GM23338 (cell line): Measurements from ENCODE around the gene TPM2. TPM values are rescaled to one million over a fixed set of nuclear protein-coding genes. Genes with fewer than 3 reads are reported as not detected.
A peak's percentile ranks its signal among the peaks of the same experiment; 100 is the strongest.

Experiments used
- ATAC-seq: fragments of 200-7000 bp; cut with Tn5 transposase; 3 replicates; pipeline ENCODE4 v1.9.1; 2020
- DNase-seq: peaks from one replicate; pipeline ENCODE4 v3.0.0-alpha.2; 2015; ENCODE audit warnings: low spot score
- H2AFZ ChIP-seq: fragments of 200-600 bp; sonication (generic); 2 replicates; pipeline ENCODE4 v1.8.0; 2016; ENCODE audit warnings: antibody characterized with exemption, mild to moderate bottlenecking, moderate library complexity
- H3F3A ChIP-seq: fragments of 200-600 bp; sonication (generic); replicated peaks from 2 replicates; pipeline ENCODE4 v1.8.0; 2017; ENCODE audit warnings: antibody characterized with exemption, mixed run types, low read depth
- H3K27ac ChIP-seq: fragments of 200-600 bp; sonication (generic); 2 replicates; pipeline ENCODE4 v1.6.1; 2016; ENCODE audit warnings: low read depth
- H3K27me3 ChIP-seq: fragments of 200-600 bp; sonication (generic); 2 replicates; pipeline ENCODE4 v1.8.0; 2016; ENCODE audit warnings: mild to moderate bottlenecking, mixed run types, moderate library complexity; ENCODE audit not compliant: insufficient read depth
- H3K36me3 ChIP-seq: fragments of 200-600 bp; sonication (generic); 2 replicates; pipeline ENCODE4 v1.8.0; 2016; ENCODE audit warnings: mild to moderate bottlenecking; ENCODE audit not compliant: insufficient read depth
- H3K4me1 ChIP-seq: fragments of 200-600 bp; sonication (generic); 2 replicates; pipeline ENCODE4 v1.8.0; 2016; ENCODE audit warnings: mild to moderate bottlenecking, moderate library complexity; ENCODE audit not compliant: insufficient read depth
- H3K4me2 ChIP-seq: fragments of 200-600 bp; sonication (generic); 2 replicates; pipeline ENCODE4 v1.7.1; 2017; ENCODE audit warnings: mixed run types
- H3K4me3 ChIP-seq: fragments of 200-600 bp; sonication (generic); 2 replicates; pipeline ENCODE4 v1.6.1; 2016; ENCODE audit warnings: mixed run types
- H3K79me2 ChIP-seq: fragments of 200-600 bp; sonication (generic); replicated peaks from 2 replicates; pipeline ENCODE4 v1.8.0; 2017; ENCODE audit warnings: mild to moderate bottlenecking; ENCODE audit not compliant: insufficient read depth
- H3K9me2 ChIP-seq: fragments of 200-600 bp; sonication (generic); 2 replicates; pipeline ENCODE4 v1.8.0; 2017; ENCODE audit not compliant: insufficient read depth
- H4K20me1 ChIP-seq: fragments of 200-600 bp; sonication (generic); replicated peaks from 2 replicates; pipeline ENCODE4 v1.8.0; 2017; ENCODE audit warnings: mild to moderate bottlenecking; ENCODE audit not compliant: insufficient read depth
- H3K27ac Mint-ChIP-seq: 2 replicates; pipeline ENCODE4 v1.8.0; 2020; ENCODE audit warnings: inconsistent platforms, mild to moderate bottlenecking, moderate library complexity, mixed read lengths
- H3K27me3 Mint-ChIP-seq: 3 replicates; pipeline ENCODE4 v1.8.0; 2022; ENCODE audit warnings: low read depth, mild to moderate bottlenecking, moderate library complexity, mixed read lengths, inconsistent platforms; ENCODE audit not compliant: insufficient read depth, poor library complexity
- H3K36me3 Mint-ChIP-seq: 3 replicates; pipeline ENCODE4 v1.8.0; 2021; ENCODE audit warnings: low read depth, mild to moderate bottlenecking, inconsistent platforms, moderate library complexity, mixed read lengths
- H3K4me1 Mint-ChIP-seq: 3 replicates; pipeline ENCODE4 v1.8.0; 2020; ENCODE audit warnings: mild to moderate bottlenecking, inconsistent platforms, mixed read lengths
- H3K4me3 Mint-ChIP-seq: 3 replicates; pipeline ENCODE4 v1.8.0; 2021; ENCODE audit warnings: moderate library complexity, mild to moderate bottlenecking, inconsistent platforms, mixed read lengths
- H3K9me3 Mint-ChIP-seq: 3 replicates; pipeline ENCODE4 v1.8.0; 2020; ENCODE audit warnings: moderate library complexity, mild to moderate bottlenecking, inconsistent platforms, mixed read lengths
- CREB1 ChIP-seq: fragments of 250-450 bp; sonication (Bioruptor Pico); IDR thresholded peaks from 2 replicates; pipeline ENCODE4 v1.5.0; 2020; ENCODE audit warnings: low read depth, mild to moderate bottlenecking, moderate library complexity
- CTCF ChIP-seq, 2 experiments: fragments of 200-600 bp in 1 of 2; sonication (generic) in 1 of 2; conservative IDR thresholded peaks; 2 replicates each; pipeline versions ENCODE4 v1.5.1 to v1.6.1; 2016 to 2017; ENCODE audit warnings: antibody characterized with exemption in 2 of 2, low read depth in 2 of 2, mild to moderate bottlenecking in 2 of 2, moderate library complexity in 1 of 2
- EZH2 ChIP-seq: fragments of 200-600 bp; sonication (generic); IDR thresholded peaks from one replicate; pipeline ENCODE4 v1.8.0; 2017; ENCODE audit warnings: antibody characterized with exemption, mild to moderate bottlenecking, low read depth; ENCODE audit not compliant: unreplicated experiment
- JUNB ChIP-seq: IDR thresholded peaks from one replicate; pipeline ENCODE4 v1.6.1; 2016; ENCODE audit warnings: antibody characterized with exemption; ENCODE audit not compliant: unreplicated experiment
- POLR2AphosphoS5 ChIP-seq: IDR thresholded peaks from 2 replicates; pipeline ENCODE4 v1.6.1; 2016; ENCODE audit warnings: antibody characterized with exemption, low read depth
- REST ChIP-seq: IDR thresholded peaks from one replicate; pipeline ENCODE4 v1.6.1; 2018; ENCODE audit warnings: antibody characterized with exemption; ENCODE audit not compliant: unreplicated experiment
- STAT1 ChIP-seq: IDR thresholded peaks from one replicate; pipeline ENCODE4 v1.6.1; 2016; ENCODE audit warnings: antibody characterized with exemption; ENCODE audit not compliant: unreplicated experiment
- ZNF462 ChIP-seq: fragments of 250-450 bp; sonication (Bioruptor Pico); IDR thresholded peaks from 2 replicates; pipeline ENCODE4 v1.5.0; 2020; ENCODE audit warnings: mild to moderate bottlenecking, moderate library complexity
- polyA plus RNA-seq: library from polyadenylated mRNA; unstranded; fragments of >200 nt; fragmentation: Nextera tagmentation; extraction: Ambion mirVana; gene quantifications from 2 replicates; pipeline ENCODE4 v1.2.1, GENCODE V29; 2016
- total RNA-seq: library from RNA; depleted of rRNA; stranded (reverse); fragments of >200 nt; shearing (Covaris generic); gene quantifications from 2 replicates; pipeline ENCODE4 v1.2.3, GENCODE V29; 2014

TPM2 gene
- total and polyA plus RNA-seq, 2 experiments from 2014 or later: 116 to 488 TPM

GRCh38 chr9:35681341-35682002, 8.3 kb downstream of the TPM2 start:
- H3K4me1 ChIP-seq: peaks cover 13% of the 10 kb centered on the region
- TF ChIP-seq REST (no peak), CREB1 (CRISPR knock-in tag) (no peak), EZH2 (no peak), ZNF462 (CRISPR knock-in tag) (no peak), POLR2AphosphoS5 (no peak), STAT1 (no peak), JUNB (no peak), CTCF (conservative IDR thresholded peaks at IDR 0.05; ENCODE audit: low read depth in 2 of 2) (no peak)
- peak overlapping the region; percentile 80; the same call in 1 of the 2 replicates for H3K27ac ChIP-seq
- no peak overlapping the region for H3K4me3 ChIP-seq
- H3K9me2 ChIP-seq: no peaks in the 10 kb centered on the region
- DNase-seq (no peak), ATAC-seq (peak; percentile 4; the same call in 2 of the 3 replicates)
- Mint-ChIP-seq H3K27ac (no peak overlapping the region), H3K4me1 (peaks cover 22% of the 10 kb centered on the region), H3K9me3 (no peaks in the 10 kb centered on the region), H3K4me3 (peak overlapping the region; percentile 2; the same call in 1 of the 3 replicates), H3K36me3 (peaks cover 46% of the 10 kb centered on the region), H3K27me3 (peaks cover 15% of the 10 kb centered on the region)
- no peak overlapping the region for H2AFZ ChIP-seq
- no peak overlapping the region for H3K4me2 ChIP-seq
- H3K27me3 ChIP-seq: peaks cover 7% of the 10 kb centered on the region
- peaks cover 3% of the 10 kb centered on the region; the same call in 1 of the 2 replicates for H4K20me1 ChIP-seq
- no peaks in the 10 kb centered on the region for H3K79me2 ChIP-seq
- H3F3A ChIP-seq: peaks cover 25% of the 10 kb centered on the region
- H3K36me3 ChIP-seq: peaks cover 26% of the 10 kb centered on the region
